GM12865 (cell line): ENCODE data around the gene BPTF.
A peak's percentile ranks its signal among the peaks of the same experiment; 100 is the strongest.
"Not testable (repeated sequence)": the region's sequence is repeated elsewhere in the genome, so short reads cannot be mapped to it uniquely, and the experiment has no call there.

Experiments used
- DNase-seq: peaks from one replicate; pipeline ENCODE4 v3.0.0; 2010; ENCODE audit warnings: low read depth
- H3K4me3 ChIP-seq: 2 replicates; pipeline ENCODE4 v1.5.1; 2011; ENCODE audit warnings: mild to moderate bottlenecking, low read depth, low read length, control low read depth
- TF ChIP-seq, protein P1 (sequence below): IDR thresholded peaks from 2 replicates; pipeline ENCODE4 v1.5.1; 2011; ENCODE audit warnings: low read length, control low read depth, low read depth, inconsistent platforms; ENCODE audit not compliant: insufficient read depth; ENCODE audit errors: missing control alignments

The BPTF gene

DNA sequence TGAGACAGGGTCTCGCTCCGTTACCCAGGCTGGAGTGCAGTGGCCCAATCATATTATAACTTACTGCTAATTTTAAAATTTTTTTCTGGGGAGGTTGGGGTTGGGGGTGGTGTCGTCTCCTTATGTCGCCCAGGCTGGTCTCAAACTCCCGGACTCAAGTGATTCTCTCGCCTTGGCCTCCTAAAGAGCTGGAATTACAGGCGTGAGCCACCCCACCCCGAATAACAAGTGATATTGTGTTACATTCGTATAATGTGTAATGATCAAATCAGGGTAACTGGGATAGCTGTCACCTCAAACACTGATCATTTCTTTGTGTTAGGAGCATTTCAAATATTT is 194.0 kb downstream of the BPTF start:
- peak overlapping the region; percentile 20 for H3K4me3 ChIP-seq
- TF ChIP-seq, protein P1, sequence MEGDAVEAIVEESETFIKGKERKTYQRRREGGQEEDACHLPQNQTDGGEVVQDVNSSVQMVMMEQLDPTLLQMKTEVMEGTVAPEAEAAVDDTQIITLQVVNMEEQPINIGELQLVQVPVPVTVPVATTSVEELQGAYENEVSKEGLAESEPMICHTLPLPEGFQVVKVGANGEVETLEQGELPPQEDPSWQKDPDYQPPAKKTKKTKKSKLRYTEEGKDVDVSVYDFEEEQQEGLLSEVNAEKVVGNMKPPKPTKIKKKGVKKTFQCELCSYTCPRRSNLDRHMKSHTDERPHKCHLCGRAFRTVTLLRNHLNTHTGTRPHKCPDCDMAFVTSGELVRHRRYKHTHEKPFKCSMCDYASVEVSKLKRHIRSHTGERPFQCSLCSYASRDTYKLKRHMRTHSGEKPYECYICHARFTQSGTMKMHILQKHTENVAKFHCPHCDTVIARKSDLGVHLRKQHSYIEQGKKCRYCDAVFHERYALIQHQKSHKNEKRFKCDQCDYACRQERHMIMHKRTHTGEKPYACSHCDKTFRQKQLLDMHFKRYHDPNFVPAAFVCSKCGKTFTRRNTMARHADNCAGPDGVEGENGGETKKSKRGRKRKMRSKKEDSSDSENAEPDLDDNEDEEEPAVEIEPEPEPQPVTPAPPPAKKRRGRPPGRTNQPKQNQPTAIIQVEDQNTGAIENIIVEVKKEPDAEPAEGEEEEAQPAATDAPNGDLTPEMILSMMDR, result no peak
- no peak for DNase-seq

DNA sequence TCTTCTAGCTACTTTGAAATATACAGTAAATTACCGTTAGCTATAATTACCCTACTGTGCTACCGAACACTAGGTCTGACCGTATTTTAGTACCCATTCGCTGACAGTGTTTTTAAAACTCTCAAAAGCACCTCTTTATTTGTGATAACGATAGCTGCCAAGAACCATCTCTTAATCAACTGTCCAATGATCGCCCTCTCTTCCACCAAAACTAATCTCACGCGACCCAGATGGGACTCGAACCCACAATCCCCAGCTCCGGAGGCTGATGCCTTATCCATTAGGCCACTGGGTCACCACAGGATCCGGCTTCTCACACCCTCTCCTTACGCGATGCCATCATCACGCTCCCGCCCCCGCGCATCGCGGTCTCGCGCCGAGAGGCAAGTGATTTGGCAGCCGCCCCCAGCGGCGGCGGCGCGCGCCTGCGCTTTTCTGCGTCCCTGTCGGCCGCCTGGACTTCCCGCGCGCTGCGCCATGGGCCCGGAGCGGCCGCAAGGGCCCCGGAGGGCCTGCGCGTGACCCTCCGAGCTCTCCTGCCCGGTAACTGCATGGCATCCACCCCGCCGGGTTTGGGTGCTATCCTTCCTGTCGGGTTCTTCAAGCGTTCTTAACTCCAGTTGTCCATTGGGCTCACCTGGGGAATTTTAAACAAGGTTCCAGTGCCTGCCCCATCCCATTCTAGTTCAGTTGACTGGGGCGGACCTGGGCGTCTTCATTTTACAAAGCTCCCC is 194.5 kb downstream of the BPTF start:
- peak overlapping the region; percentile 80 for H3K4me3 ChIP-seq
- TF ChIP-seq, protein P1, result peak; percentile 55
- DNase-seq, result peak; percentile 98

DNA sequence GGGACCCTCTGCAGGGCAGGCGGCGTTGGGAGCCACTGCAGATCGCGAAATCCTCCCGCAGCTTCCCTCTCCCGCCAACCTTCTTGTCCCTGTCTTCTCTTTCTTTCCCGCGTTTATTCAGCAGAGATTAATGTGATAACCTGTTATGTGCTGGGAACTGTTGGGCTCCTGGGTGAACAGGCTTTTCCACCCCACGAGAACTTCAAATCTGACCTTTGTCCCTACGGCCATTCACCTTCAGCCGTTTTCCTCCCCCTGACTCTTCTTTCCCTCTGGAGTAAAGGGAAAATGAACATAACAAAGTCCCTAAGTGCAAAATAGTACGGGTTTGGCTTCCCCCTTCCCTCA is 195.1 kb downstream of the BPTF start:
- TF ChIP-seq, protein P1, result no peak
- peak overlapping the region; percentile 80 for H3K4me3 ChIP-seq
- DNase-seq, result no peak

DNA sequence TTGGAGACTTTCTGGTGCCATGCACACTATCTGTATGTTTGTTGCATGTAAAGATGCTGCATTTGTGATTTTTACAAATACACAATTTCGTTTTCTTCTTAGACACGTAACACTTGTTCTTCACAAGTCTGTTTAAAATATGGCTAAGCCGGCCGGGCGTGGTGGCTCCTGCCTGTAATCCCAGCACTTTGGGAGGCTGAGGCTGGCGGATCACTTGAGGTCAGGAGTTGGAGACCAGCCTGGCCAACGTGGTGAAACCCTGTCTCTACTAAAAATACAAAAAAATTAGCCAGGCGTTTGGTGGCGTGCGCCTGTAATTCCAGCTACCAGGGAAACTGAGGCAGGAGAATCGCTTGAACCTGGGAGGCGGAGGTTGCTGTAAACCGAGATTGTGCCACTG is 195.5 kb downstream of the BPTF start:
- H3K4me3 ChIP-seq, result peak overlapping the region; percentile 80
- not testable (repeated sequence) for DNase-seq

DNA sequence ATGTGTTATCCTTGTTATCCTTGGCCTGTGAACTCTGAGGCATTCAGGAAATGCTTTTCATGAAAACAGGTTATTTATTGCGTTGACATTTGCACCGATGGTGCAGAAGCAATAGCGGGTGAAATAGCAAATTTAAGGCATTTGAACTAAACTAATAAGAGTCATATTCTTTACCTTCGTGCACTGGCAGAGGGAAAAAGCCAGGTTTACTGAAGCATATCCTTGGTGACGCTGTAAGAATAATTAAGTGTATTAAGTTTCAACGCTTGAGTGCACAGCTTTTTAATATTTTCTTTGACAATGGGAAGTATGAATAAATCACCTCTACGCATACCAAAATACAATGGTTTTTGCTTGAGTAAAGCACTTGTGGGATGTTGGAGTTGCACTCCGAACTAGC is 196.7 kb downstream of the BPTF start:
- TF ChIP-seq, protein P1, result no peak
- H3K4me3 ChIP-seq, result no peak overlapping the region
- DNase-seq, result no peak

DNA sequence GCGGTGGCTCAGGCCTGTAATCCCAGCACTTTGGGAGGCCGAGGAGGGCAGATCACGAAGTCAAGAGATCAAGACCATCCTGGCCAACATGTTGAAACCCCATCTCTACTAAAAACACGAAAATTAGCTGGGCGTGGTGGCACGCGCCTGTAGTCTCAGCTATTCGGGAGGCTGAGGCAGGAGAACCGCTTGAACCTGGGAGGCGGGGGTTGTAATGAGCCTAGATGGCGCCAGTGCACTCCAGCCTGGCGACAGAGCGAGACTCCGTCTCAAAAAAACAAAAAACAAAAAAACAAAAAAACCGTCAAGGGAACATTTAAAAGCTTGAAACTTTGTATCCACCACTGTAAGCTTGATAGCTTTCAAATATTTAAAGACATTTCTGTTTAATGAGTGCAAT is 197.2 kb downstream of the BPTF start:
- H3K4me3 ChIP-seq, result not testable (repeated sequence)

DNA sequence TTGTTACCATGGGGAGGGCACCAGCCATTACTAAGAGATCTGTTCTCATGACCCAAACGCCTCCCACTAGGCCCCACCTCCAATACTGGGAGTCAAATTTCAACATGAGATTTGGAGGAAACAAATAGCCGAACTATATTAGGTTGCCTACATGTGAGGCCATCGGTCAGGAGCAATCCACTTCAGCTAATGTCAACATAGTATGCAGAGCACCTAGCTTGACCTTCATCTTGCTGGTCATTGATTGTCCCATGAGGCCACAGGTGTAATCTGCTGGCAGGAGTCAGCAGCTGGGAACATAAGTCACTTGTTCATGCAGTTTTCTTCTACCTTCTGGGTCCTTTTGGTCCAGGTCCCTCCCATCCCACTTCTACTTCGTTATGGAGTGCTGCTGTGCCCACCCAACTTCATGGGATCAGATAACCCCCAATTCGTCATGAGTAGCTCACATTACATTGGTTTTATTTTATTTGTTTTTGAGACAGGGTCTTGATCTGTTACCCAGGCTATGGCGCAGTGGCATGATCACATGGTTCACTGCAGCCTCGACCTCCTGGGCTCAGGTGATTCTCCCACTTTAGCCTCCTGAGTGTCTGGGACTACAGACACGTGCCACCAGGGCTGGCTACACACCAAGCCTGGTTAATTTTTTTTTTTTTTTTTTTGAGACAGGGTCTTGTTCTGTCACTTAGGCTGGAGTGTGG is 204.4 kb downstream of the BPTF start:
- TF ChIP-seq, protein P1, result no peak
- no peak for DNase-seq

More for the DNA sequence above, 197.2 kb downstream of the BPTF start:
- not testable (repeated sequence) for DNase-seq

More for the DNA sequence above, 204.4 kb downstream of the BPTF start:
- no peak overlapping the region for H3K4me3 ChIP-seq
